HG02870 (cell line): ENCODE measurements around the gene ENTPD5.
"Not testable (repeated sequence)": the region's sequence is repeated elsewhere in the genome, so short reads cannot be mapped to it uniquely, and the experiment has no call there.

ENCODE experiments used
- ATAC-seq: cut with Tn5 transposase; IDR thresholded peaks from one replicate; pipeline ENCODE4 v1.9.1; 2021; ENCODE audit warnings: mild to moderate bottlenecking, moderate library complexity; ENCODE audit not compliant: unreplicated experiment

The ENTPD5 gene

GRCh38 chr14:74005664-74006063 is 13.4 kb downstream of the ENTPD5 start:
- ATAC-seq: not testable (repeated sequence)

GRCh38 chr14:73998726-73999125 is 20.4 kb downstream of the ENTPD5 start:
- ATAC-seq: no peak

GRCh38 chr14:73997944-73998447 is 21.1 kb downstream of the ENTPD5 start:
- ATAC-seq: no peak

- no peak for ATAC-seq
Measured at GRCh38 chr14:73997108-73997943, 21.8 kb downstream of the ENTPD5 start.

GRCh38 chr14:73996731-73997107 is 22.4 kb downstream of the ENTPD5 start:
- no peak for ATAC-seq

- ATAC-seq: no peak
Measured at GRCh38 chr14:73995977-73996378, 23.1 kb downstream of the ENTPD5 start.

- ATAC-seq: not testable (repeated sequence)
Measured at GRCh38 chr14:73994926-73995325, 24.2 kb downstream of the ENTPD5 start.

- ATAC-seq: no peak
Measured at GRCh38 chr14:73991092-73991491, 28.0 kb downstream of the ENTPD5 start.

GRCh38 chr14:73988656-73989055 is 30.4 kb downstream of the ENTPD5 start:
- not testable (repeated sequence) for ATAC-seq

GRCh38 chr14:73988065-73988464 is 31.0 kb downstream of the ENTPD5 start:
- no peak for ATAC-seq

- no peak for ATAC-seq
Measured at GRCh38 chr14:73977896-73978295, 41.2 kb downstream of the ENTPD5 start.

GRCh38 chr14:73976125-73976524 is 43.0 kb downstream of the ENTPD5 start:
- ATAC-seq: no peak

- ATAC-seq: no peak
Measured at GRCh38 chr14:73973497-73973896, 45.6 kb downstream of the ENTPD5 start.

GRCh38 chr14:73968885-73969284 is 50.2 kb downstream of the ENTPD5 start:
- no peak for ATAC-seq

- no peak for ATAC-seq
Measured at GRCh38 chr14:73965216-73965615, 53.9 kb downstream of the ENTPD5 start.

GRCh38 chr14:73961192-73961591 is 57.9 kb downstream of the ENTPD5 start:
- no peak for ATAC-seq

GRCh38 chr14:73958591-73958990 is 60.5 kb downstream of the ENTPD5 start:
- no peak for ATAC-seq

GRCh38 chr14:73955674-73956073 is 63.4 kb downstream of the ENTPD5 start:
- no peak for ATAC-seq

- ATAC-seq: no peak
Measured at GRCh38 chr14:73953731-73954130, 65.4 kb downstream of the ENTPD5 start.

GRCh38 chr14:73949752-73950734 is 69.0 kb downstream of the ENTPD5 start, which contains the start of the genes COQ6 and FAM161B:
Gene COQ6 (plus strand): TSS chr14:73950302. CDS start chr14:73950333, 31 bp downstream.
Gene FAM161B (minus strand): TSS chr14:73950094. CDS start chr14:73950026, 68 bp downstream.
- ATAC-seq: peak; percentile 84

- ATAC-seq: no peak
Measured at GRCh38 chr14:73945159-73945670, 73.9 kb downstream of the ENTPD5 start.
